Breast epithelium (tissue), 3 donors: ENCODE data around the gene ILDR2.

Experiments used
- POLR2A ChIP-seq: fragments of 450-650 bp; IDR thresholded peaks from one replicate; pipeline ENCODE4 v1.6.1; 2016; ENCODE audit warnings: antibody characterized with exemption, mild to moderate bottlenecking, moderate library complexity
- TF ChIP-seq, protein P1 (sequence below), 3 donors: fragments of 450-650 bp; IDR thresholded peaks; one replicate each; pipeline ENCODE4 v1.5.1; 2016 to 2017; ENCODE audit warnings: antibody characterized with exemption in 3 of 3, mild to moderate bottlenecking in 3 of 3, moderate library complexity in 3 of 3

DNA sequence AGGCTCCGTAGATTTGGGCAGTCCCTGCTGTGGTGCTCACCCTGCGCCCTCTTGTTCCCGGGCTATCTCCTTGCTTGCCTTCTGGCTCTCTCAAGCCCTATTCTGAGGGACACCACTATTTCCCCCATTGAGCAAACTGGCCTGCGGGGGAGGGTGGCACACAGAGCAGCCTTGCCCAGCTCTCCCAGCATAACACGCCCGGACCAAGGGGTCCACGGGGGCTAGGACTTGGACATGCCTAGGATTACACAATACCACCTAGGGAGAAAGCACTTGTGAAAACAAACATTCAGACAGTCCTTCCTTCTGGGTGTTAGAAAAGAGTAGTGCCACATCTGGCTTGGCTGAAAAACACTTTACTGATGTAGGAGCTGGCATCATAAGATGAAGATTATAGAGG, 106.7 kb downstream of the ILDR2 start:
- TF ChIP-seq, protein P1, sequence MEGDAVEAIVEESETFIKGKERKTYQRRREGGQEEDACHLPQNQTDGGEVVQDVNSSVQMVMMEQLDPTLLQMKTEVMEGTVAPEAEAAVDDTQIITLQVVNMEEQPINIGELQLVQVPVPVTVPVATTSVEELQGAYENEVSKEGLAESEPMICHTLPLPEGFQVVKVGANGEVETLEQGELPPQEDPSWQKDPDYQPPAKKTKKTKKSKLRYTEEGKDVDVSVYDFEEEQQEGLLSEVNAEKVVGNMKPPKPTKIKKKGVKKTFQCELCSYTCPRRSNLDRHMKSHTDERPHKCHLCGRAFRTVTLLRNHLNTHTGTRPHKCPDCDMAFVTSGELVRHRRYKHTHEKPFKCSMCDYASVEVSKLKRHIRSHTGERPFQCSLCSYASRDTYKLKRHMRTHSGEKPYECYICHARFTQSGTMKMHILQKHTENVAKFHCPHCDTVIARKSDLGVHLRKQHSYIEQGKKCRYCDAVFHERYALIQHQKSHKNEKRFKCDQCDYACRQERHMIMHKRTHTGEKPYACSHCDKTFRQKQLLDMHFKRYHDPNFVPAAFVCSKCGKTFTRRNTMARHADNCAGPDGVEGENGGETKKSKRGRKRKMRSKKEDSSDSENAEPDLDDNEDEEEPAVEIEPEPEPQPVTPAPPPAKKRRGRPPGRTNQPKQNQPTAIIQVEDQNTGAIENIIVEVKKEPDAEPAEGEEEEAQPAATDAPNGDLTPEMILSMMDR (IDR thresholded peaks at IDR 0.05) = no peak
- TF ChIP-seq POLR2A = no peak
